Mononuclear cell (primary cell): Measurements from ENCODE around the gene ATP8B3. TPM values are rescaled to one million over a fixed set of nuclear protein-coding genes. Genes with fewer than 3 reads are reported as not detected.

ENCODE experiments used
- H3K27me3 ChIP-seq: 2 replicates; pipeline ENCODE4 v1.6.0; 2011; ENCODE audit warnings: low read length, control low read depth; ENCODE audit not compliant: insufficient read depth
- H3K4me1 ChIP-seq: 2 replicates; pipeline ENCODE4 v1.5.1; 2011; ENCODE audit warnings: mild to moderate bottlenecking, low read length, control low read depth; ENCODE audit not compliant: insufficient read depth
- H3K4me3 ChIP-seq: 2 replicates; pipeline ENCODE4 v1.5.1; 2011; ENCODE audit warnings: mild to moderate bottlenecking, low read length, moderate library complexity
- H3K9me3 ChIP-seq: 2 replicates; pipeline ENCODE4 v1.5.1; 2011; ENCODE audit warnings: low read depth, mild to moderate bottlenecking, control low read depth, low read length
- total RNA-seq: library from RNA; depleted of rRNA; stranded (reverse); fragments of >200 nt; gene quantifications from one replicate; pipeline ENCODE4 v1.2.3, GENCODE V29; 2012

Gene ATP8B3
- total RNA-seq, 1 donor, result 0.73 TPM

DNA sequence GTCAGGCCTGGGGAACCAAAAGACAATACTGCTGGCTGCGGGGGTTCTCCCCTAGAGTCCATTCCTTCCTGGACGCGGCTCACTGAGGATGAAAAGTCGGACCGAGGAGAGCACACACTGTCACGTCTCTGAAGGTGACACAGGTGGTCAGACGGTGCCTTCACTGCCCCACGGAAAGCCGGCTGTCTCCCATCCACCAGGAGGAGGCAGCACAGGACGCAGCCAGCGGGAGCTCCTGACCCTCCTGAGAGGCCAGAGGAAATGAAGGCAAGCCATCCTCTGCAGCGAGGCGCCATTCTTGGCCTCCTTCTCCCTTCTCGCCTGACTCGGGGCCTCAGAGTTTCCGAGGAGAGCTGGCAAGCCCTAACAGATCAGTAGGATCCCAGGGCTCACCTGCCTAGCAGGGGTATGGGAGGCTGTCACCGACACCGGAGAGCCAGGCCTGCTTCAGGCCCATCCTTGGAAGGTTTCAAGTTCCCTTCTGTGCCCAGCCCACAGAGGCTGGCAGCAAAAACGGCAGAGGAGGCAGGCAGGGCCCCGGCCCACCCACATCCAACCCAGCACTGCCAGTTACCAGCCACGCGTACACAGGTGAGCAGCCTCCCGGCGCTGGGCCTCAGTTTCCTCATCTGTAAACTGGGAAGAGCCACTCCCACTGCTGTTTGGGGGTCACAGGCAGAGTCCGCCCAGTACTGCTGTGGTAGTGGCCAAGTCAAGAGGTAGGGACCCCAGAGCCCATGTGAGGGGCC lies 31.7 kb upstream of the ATP8B3 start:
- H3K4me3 ChIP-seq, result no peak overlapping the region
- peaks cover 75% of the 10 kb centered on the region for H3K4me1 ChIP-seq
- no peaks in the 10 kb centered on the region for H3K27me3 ChIP-seq
- H3K9me3 ChIP-seq, result no peaks in the 10 kb centered on the region

DNA sequence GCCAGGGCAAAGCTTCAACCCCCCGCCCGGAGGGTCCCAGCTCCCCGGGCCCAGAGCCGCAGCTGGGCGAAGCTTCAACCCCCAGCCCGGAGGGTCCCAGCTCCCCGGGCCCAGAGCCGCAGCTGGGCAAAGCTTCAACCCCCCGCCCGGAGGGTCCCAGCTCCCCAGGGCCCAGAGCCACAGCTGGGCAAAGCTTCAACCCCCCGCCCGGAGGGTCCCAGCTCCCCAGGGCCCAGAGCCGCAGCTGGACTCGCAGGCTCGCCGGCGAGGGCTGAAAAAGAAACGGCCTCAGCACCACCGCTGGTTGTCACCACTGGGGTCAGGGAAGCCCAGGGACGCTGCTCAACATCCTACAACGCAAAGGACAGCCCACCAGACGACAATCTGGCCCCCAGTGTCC lies 31.0 kb upstream of the ATP8B3 start:
- Histone ChIP-seq H3K4me1 (peaks cover 74% of the 10 kb centered on the region), H3K4me3 (no peak overlapping the region), H3K9me3 (no peaks in the 10 kb centered on the region), H3K27me3 (no peaks in the 10 kb centered on the region)

DNA sequence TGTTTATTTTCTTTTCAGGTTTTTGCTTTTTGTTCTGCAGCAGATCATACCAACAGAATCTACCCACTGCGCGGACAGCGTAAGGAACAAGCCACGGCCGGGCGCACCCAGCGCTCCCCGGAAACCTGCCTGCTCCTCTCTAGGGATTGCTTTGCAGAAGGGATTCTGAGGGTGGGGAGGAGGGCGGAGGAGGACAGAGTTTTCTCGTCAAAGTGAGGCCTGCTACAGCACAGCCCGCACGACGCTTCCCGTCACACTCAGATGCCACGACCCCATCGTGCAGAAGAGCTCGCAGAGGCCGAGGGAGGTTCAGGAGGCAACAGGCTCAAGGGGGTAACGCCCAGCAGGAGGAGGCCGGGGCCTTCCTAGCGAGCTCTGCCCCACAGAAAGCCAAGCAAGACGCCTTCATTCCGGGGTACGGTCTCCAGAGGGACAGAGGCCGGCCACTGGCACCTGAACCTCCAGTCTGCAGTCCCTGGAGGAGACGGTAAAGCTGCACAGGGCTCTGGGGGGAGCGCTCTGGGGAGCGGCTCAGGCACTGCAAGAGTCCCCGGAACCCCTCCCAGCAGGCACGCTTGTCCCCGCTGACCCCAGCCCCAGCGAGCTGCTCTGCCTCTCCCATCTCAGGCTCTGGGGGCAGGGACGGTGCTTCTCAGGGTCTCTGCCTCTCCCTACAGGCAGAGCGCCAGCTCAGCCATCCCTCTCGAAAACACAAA lies 29.3 kb upstream of the ATP8B3 start:
- Histone ChIP-seq H3K4me1 (peaks cover 68% of the 10 kb centered on the region), H3K27me3 (no peaks in the 10 kb centered on the region), H3K4me3 (no peak overlapping the region), H3K9me3 (no peaks in the 10 kb centered on the region)

DNA sequence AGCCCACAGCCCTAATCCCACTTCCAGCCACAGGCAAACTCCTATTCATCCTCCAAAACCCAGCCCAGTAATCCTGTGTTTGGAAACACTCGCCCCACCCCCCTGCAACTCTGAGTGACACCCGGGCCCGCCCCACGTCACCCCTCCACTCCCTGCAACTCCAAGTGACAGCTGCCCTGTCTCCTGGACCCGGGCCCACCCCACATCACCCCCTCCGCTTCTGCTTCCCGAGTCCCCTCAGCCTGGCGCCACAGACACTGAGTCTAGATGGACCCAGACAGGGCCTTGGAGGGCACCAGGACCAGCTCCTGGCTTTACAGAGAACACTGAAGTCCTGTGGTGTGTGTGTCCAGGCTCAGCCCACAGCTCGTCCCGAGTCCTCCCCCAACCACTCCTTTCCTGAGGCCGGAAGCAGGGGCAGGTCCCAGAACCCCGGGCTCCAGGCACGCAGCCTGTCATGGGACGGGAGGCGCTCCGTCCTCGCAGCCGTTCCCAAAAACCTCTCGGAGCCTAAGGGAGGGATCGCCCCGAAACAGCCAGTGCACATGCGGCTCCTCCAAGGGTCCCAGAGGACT lies 28.6 kb upstream of the ATP8B3 start:
- Histone ChIP-seq H3K4me3 (no peak overlapping the region), H3K9me3 (no peaks in the 10 kb centered on the region), H3K27me3 (no peaks in the 10 kb centered on the region), H3K4me1 (peaks cover 61% of the 10 kb centered on the region)

DNA sequence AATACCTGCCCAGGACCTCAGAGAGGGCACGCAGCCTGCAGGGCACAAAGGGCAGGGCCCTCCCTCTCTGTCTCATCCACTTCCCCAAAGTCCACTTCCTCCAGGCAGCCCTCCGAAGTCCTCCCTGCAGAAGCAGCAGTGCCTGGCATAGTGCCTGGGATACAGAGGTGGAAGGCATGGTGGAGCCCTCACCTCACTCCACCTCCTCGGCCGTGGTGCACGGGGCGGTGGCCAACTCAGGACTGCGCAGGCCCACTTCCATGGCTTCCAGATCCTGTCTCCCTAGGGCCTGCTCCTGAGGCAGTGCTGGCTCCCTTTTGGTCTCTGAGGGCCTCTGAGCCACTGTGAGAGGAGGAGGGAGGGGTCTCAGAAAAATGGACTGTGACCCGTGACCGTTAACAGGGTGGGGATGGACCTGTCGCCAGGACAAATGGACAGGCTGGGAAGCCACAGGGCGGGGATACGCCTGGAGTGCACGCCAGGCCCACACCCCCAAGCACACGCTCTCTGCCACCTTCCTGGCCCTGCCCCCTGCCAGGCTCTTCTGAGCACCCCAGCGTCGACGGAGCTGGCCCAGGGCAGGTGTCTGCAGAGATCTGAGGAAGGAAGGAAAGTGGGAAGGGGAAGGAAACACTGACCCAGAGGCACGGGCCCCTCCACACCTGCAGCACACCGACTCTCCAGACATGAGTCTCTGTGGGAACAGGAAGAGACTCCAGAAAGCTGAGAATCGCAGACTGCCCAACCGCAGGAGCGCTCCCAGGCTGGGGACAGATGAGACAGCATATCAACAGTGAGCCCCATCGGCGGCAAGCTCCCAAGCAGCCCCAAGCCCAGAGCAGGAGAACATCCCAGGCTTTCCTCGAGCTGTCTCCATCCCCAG lies 27.8 kb upstream of the ATP8B3 start:
- H3K9me3 ChIP-seq, result no peaks in the 10 kb centered on the region
- H3K27me3 ChIP-seq, result no peaks in the 10 kb centered on the region
- no peak overlapping the region for H3K4me3 ChIP-seq
- peaks cover 53% of the 10 kb centered on the region for H3K4me1 ChIP-seq

DNA sequence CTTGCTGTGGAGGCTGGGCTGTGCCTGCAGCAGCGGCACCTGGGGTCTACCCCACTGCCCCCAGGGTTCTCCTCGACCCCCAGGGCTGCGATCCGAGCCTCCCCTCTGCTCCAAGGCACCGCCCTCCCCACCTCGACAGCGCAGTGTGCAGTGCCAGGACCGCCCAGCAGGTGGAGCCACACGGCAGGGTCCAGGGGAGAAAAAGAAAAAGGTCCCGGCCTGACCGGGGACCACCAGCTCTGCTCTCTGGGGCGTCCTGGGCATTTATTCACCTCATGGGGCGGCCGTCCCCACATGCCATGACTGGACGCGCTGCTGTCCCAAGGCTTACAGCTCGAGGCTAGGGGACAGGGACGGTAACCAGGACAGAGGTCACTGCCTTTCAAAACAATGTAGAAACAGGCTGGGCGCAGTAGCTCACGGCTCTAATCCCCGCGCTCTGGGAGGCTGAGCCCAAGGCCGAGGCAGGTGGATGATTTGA lies 25.6 kb upstream of the ATP8B3 start:
- H3K4me3 ChIP-seq, result no peak overlapping the region
- H3K9me3 ChIP-seq, result no peaks in the 10 kb centered on the region
- peaks cover 37% of the 10 kb centered on the region for H3K4me1 ChIP-seq
- no peaks in the 10 kb centered on the region for H3K27me3 ChIP-seq

DNA sequence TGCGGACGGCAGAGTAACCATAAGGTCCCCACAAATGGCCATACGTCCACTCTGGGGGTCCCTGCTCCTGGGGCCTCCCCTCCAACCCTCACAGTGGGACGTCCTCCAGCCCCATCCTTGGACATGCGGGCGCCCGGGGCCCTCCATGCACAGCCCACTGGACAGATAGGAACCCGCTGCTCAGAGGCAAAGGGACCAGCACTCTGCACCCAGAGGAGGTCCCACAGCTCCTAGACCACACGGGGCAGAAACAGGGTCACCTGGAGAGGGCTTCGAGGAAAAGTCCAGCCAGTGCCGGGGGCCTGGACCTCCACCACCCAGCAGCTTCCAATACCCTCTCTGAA lies 25.1 kb upstream of the ATP8B3 start:
- H3K27me3 ChIP-seq, result no peaks in the 10 kb centered on the region
- peaks cover 36% of the 10 kb centered on the region for H3K4me1 ChIP-seq

DNA sequence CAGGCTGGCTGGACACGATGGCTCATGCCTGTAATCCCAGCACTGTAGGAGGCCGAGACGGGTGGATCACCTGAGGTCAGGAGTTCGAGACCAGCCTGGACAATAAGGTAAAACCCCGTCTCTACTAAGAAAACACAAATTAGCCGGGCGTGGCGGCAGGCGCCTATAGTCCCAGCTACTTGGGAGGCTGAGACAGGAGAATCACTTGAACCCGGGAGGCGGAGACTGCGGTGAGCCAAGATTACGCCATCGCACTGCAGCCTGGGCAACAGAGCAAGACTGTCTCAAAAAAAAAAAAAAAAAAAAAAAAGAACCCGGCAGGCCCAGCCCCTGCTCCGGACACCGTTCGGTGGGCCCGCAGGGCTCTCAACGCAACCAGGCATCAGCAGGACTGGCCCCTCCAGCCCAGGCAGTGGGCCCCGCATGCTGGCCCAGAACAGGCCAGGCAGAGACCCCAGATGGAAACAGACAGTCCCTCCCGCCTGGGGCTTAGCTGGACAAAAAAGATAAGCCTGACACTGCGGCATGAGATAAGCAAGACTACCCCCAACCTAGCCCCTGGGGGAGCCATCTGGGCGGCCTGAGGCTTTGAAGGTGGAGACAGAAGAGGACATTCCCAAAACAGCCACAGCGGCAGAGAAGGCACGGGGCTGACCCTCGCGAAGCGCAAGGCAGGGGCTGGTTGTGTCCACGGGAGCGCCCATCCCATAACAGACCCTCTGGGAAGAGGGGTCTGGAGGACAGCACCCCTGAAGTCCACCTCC lies 24.6 kb upstream of the ATP8B3 start:
- Histone ChIP-seq H3K27me3 (no peaks in the 10 kb centered on the region), H3K4me3 (no peak overlapping the region), H3K9me3 (no peaks in the 10 kb centered on the region), H3K4me1 (peaks cover 33% of the 10 kb centered on the region)

More for the DNA sequence above, 25.1 kb upstream of the ATP8B3 start:
- Histone ChIP-seq H3K4me3 (no peak overlapping the region), H3K9me3 (no peaks in the 10 kb centered on the region)

DNA sequence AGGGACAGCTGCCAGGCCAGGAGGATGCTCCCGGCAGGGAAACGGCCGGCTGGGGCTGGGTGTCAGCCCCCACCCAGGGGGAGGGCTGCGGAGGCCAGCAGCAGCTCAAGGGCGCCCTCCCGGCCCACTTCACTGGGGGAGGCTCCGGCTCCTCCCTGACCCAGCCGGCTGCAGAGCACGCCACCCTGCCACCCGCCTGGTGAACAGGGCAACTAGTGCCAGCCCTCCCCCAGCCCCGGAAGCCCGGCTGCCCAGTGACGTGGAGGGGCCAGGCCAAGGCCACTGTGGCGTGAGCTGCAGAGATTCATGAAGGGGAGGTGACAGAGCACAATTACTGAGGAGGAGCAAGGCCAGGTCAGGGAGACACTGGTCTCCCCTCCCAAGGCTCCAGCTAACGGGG lies 21.5 kb upstream of the ATP8B3 start:
- H3K4me3 ChIP-seq, result no peak overlapping the region
- no peaks in the 10 kb centered on the region for H3K27me3 ChIP-seq
- H3K9me3 ChIP-seq, result no peaks in the 10 kb centered on the region
- H3K4me1 ChIP-seq, result peaks cover 9% of the 10 kb centered on the region

DNA sequence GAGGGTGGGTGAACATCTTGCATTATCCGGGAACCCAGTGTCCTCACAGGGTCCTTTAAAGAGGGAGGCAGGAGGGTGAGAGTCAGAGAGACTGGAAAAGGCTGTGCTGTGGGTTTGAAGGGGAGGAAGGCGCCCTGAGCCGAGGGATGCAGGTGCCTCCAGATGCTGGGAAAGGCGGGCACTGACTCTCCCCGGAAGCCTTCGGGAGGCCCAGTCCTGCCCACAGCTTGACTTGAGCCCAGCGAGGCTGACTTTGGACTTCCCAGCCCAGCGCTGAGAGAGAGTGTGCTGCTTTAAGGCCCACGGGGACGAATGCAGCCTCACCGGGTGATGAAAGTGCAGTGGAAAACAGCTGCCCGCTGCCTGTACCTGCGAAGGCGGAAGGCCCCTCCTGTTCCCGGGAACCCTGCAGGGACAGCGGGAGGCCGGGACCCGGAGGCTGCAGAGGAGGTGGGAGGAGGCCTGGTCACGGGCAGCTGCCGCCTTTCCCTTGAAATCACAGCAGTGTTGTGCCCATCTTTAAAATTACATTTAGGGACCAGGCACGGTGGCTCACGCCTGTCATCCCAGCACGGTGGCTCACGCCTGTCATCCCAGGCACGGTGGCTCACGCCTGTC lies 20.1 kb upstream of the ATP8B3 start:
- Histone ChIP-seq H3K4me1 (no peaks in the 10 kb centered on the region), H3K4me3 (no peak overlapping the region), H3K27me3 (no peaks in the 10 kb centered on the region), H3K9me3 (no peaks in the 10 kb centered on the region)

DNA sequence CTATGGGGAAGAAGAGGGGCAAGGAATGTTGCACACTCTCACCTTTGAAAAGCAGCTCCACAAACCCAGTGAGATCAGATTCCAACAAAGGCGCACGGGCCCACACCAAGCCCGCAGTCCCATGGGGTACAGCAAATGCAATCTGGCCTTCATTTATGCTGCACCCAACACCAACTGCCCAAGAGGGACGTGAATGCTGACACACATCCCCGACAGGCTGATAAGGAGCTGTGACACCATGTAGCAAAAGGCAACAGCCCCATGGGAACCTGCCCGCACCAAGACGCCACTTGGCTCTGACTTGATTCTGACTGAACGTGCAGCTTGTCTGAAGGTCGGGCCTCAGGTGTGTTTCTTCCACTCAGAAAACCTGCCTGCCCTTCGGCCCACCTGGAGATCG lies 18.9 kb upstream of the ATP8B3 start:
- no peaks in the 10 kb centered on the region for H3K27me3 ChIP-seq
- H3K4me3 ChIP-seq, result no peak overlapping the region
- no peaks in the 10 kb centered on the region for H3K9me3 ChIP-seq
- no peaks in the 10 kb centered on the region for H3K4me1 ChIP-seq

DNA sequence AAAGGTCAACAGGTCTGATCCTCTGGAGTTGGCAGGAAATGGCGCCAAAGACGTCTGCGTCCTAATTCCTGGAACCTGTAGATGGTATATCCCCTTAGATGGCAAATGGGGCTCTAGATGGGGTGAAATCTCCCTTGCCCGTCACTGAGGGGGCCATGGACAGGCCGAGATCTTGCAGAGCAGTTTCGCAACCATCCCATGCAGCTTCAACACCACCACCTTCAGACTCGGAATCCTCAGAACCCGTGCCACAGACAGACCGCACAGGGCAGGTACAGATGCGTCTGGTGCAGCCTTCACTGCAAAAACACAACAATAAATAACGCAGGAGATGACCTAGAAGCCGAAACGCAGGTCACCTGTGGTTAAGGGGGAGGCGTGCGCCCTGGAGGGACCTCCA lies 18.5 kb upstream of the ATP8B3 start:
- H3K4me1 ChIP-seq, result no peaks in the 10 kb centered on the region
- no peaks in the 10 kb centered on the region for H3K9me3 ChIP-seq
- H3K4me3 ChIP-seq, result no peak overlapping the region
- no peaks in the 10 kb centered on the region for H3K27me3 ChIP-seq

DNA sequence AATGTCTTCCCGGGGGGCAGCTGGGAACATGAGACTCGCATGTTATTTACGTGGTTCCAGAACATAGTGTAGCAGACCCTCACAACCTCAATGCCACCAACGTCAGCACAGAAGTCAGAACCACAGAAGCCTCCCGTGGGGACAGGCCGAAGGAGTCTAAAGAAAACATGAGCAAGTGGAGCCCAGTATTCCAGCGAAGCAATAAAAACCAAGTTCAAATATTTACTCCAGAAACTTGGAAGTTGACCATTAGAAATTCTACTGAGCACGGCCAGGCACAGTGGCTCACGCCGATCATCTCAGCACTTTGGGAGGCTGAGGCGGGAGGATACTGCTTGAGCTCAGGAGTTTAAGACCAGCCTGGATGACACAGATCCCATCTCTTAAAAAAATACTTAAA lies 17.9 kb upstream of the ATP8B3 start:
- Histone ChIP-seq H3K4me3 (no peak overlapping the region), H3K27me3 (no peaks in the 10 kb centered on the region), H3K9me3 (no peaks in the 10 kb centered on the region), H3K4me1 (no peaks in the 10 kb centered on the region)
